Stomach (tissue), 9 donors: ENCODE data around the gene EMP3. TPM values are rescaled to one million over a fixed set of nuclear protein-coding genes. Genes with fewer than 3 reads are reported as not detected.
A peak's percentile ranks its signal among the peaks of the same experiment; 100 is the strongest.

Source experiments
- DNase-seq, 2 donors: peaks; one replicate each; pipeline versions ENCODE4 v3.0.0 to v3.0.0-alpha.2; 2013 to 2019
- H3K27ac ChIP-seq, 5 donors: fragments of 200-600 bp in 4 of 5; sonication (generic) in 4 of 5; one replicate each; pipeline ENCODE4 v1.5.1; 2013 to 2019; ENCODE audit warnings: mild to moderate bottlenecking in 1 of 5, moderate library complexity in 1 of 5
- H3K27me3 ChIP-seq, 3 donors: fragments of 200-600 bp; sonication (generic); one replicate each; pipeline ENCODE4 v1.5.1; 2017 to 2019; ENCODE audit warnings: mixed run types in 1 of 3
- H3K36me3 ChIP-seq, 4 donors: fragments of 200-600 bp; sonication (generic); 1 replicate in 3 of 4; 2 replicates in 1 of 4; pipeline ENCODE4 v1.5.1; 2016 to 2019
- H3K4me1 ChIP-seq, 4 donors: fragments of 200-600 bp; sonication (generic); one replicate each; pipeline ENCODE4 v1.5.1; 2016 to 2019
- H3K4me3 ChIP-seq, 4 donors: fragments of 200-600 bp; sonication (generic) in 3 of 4; one replicate each; pipeline ENCODE4 v1.5.1; 2016 to 2019; ENCODE audit warnings: mild to moderate bottlenecking in 1 of 4
- H3K9me3 ChIP-seq, 4 donors: fragments of 200-600 bp; sonication (generic); one replicate each; pipeline ENCODE4 v1.5.1; 2016 to 2019
- CTCF ChIP-seq, 7 experiments: fragments of 450-650 bp in 4 of 7; fragments of 200-600 bp in 3 of 7; sonication (generic) in 3 of 7; IDR thresholded peaks; one replicate each; pipeline ENCODE4 v1.5.1; 2016 to 2019; ENCODE audit warnings: antibody characterized with exemption in 7 of 7, control low read depth in 2 of 7, mild to moderate bottlenecking in 1 of 7
- EP300 ChIP-seq: sonication (generic); formaldehyde crosslinking; IDR thresholded peaks from one replicate; pipeline ENCODE4 v1.6.1; 2017; ENCODE audit warnings: antibody characterized with exemption
- POLR2A ChIP-seq, 4 donors: fragments of 450-650 bp; IDR thresholded peaks; one replicate each; pipeline ENCODE4 v1.6.1; 2016; ENCODE audit warnings: antibody characterized with exemption in 4 of 4, control low read depth in 2 of 4, mild to moderate bottlenecking in 1 of 4, moderate library complexity in 1 of 4
- POLR2AphosphoS5 ChIP-seq, 3 donors: sonication (generic); formaldehyde crosslinking; IDR thresholded peaks; one replicate each; pipeline ENCODE4 v1.6.1; 2016; ENCODE audit warnings: antibody characterized with exemption in 3 of 3
- WGBS, 5 donors: extraction: QIAGEN DNeasy Blood & Tissue Kit in 3 of 5; methylation state at CpG; one replicate each; pipeline versions ENCODE4 v1.1.5 to v1.1.7; 2013 to 2018; 5-methylcytosine and 5-hydroxymethylcytosine counted together
- intact Hi-C: fragments of 100-400 bp; cut with DNase I; formaldehyde crosslinking; loops from one replicate; pipeline ENCODE4 v1.15.1; 2023; ENCODE audit warnings: low total_unique reads
- polyA plus RNA-seq, 3 donors: library from polyadenylated mRNA; stranded (reverse); fragments of 200-250 nt; gene quantifications; one replicate each; pipeline ENCODE4 v1.2.3, GENCODE V29; 2013
- total RNA-seq, 5 donors: library from RNA; depleted of rRNA; stranded (reverse); fragments of >200 nt; gene quantifications; one replicate each; pipeline versions ENCODE4 v1.1.0 to v1.2.3, GENCODE V29; 2014 to 2016
- donor health status: healthy with polysubstance abuse.
- donor health status: Bipolar disorder and iron deficiency.
- donor health status: healthy.

EMP3 gene
- total and polyA plus RNA-seq, 8 donors, result 6.4 to 61.4 (median 44.4) TPM

- peak in 1 of 2 donors; percentile 73 for DNase-seq
- WGBS, 5 donors, result 59 to 70% (median 61%) methylated on average over 12 to 15 of the region's 15 CpGs
- intact Hi-C loops, result no loop called here
- H3K27ac ChIP-seq, result peak overlapping the region in 4 of 5 donors; percentile 89 to 94 (median 92)
- peak overlapping the region in 2 of 4 donors; percentile 46 to 49 for H3K4me3 ChIP-seq
- H3K27me3 ChIP-seq, result no peaks in the 10 kb centered on the region
- peaks cover 54 to 99% (median 74%) of the 10 kb centered on the region in 4 donors for H3K4me1 ChIP-seq
- TF ChIP-seq POLR2AphosphoS5 (IDR thresholded peaks at IDR 0.05) (no peak), POLR2A (IDR thresholded peaks at IDR 0.05) (no peak), CTCF (IDR thresholded peaks at IDR 0.05) (no peak), EP300 (no peak)
- no peaks in the 10 kb centered on the region for H3K9me3 ChIP-seq
- H3K36me3 ChIP-seq, result peaks cover 0 to 30% (median 6%) of the 10 kb centered on the region in 4 donors
Measured at GRCh38 chr19:48329167-48329891, 4.0 kb downstream of the EMP3 start.

- 7 to 31% (median 13%) methylated on average over 30 to 41 of the region's 41 CpGs for WGBS, 5 donors
- TF ChIP-seq CTCF (IDR thresholded peaks at IDR 0.05) (peak in 1 of 7 experiments; percentile 10), POLR2A (IDR thresholded peaks at IDR 0.05) (no peak), EP300 (no peak), POLR2AphosphoS5 (IDR thresholded peaks at IDR 0.05) (peak; percentile 6 to 81 (median 29))
- H3K9me3 ChIP-seq, result no peaks in the 10 kb centered on the region
- H3K27me3 ChIP-seq, result no peaks in the 10 kb centered on the region
- H3K4me3 ChIP-seq, result peak overlapping the region; percentile 46 to 57 (median 52)
- peak overlapping the region; percentile 89 to 94 (median 91) for H3K27ac ChIP-seq
- intact Hi-C loops, result no loop called here
- peak; percentile 86 to 96 for DNase-seq
- H3K36me3 ChIP-seq, result peaks cover 0 to 30% (median 6%) of the 10 kb centered on the region in 4 donors
- peaks cover 49 to 91% (median 70%) of the 10 kb centered on the region in 4 donors for H3K4me1 ChIP-seq
Measured at GRCh38 chr19:48330012-48330681, 4.8 kb downstream of the EMP3 start.

GRCh38 chr19:48332351-48332661 lies 7.0 kb downstream of the EMP3 start:
- TF ChIP-seq CTCF (IDR thresholded peaks at IDR 0.05), result no peak
- TF ChIP-seq POLR2AphosphoS5 (IDR thresholded peaks at IDR 0.05), result no peak
- TF ChIP-seq EP300, result no peak
- no peak for TF ChIP-seq POLR2A (IDR thresholded peaks at IDR 0.05)
- Histone ChIP-seq H3K36me3 (peaks cover 0 to 28% (median 6%) of the 10 kb centered on the region in 4 donors), H3K27ac (peak overlapping the region; percentile 89 to 94 (median 94)), H3K4me3 (peak overlapping the region; percentile 43 to 58 (median 51)), H3K9me3 (no peaks in the 10 kb centered on the region), H3K4me1 (peaks cover 30 to 69% (median 49%) of the 10 kb centered on the region in 4 donors), H3K27me3 (no peaks in the 10 kb centered on the region)
- intact Hi-C loops, result no loop called here
- WGBS, 5 donors, result 20 to 32% (median 24%) methylated on average over 6 of the region's 6 CpGs
- no peak for DNase-seq

GRCh38 chr19:48332662-48333466 lies 7.5 kb downstream of the EMP3 start:
- 0 to 3% (median 1%) methylated on average over 21 to 25 of the region's 25 CpGs for WGBS, 5 donors
- H3K4me3 ChIP-seq, result peak overlapping the region; percentile 43 to 58 (median 51)
- intact Hi-C loops, result no loop called here
- no peaks in the 10 kb centered on the region for H3K9me3 ChIP-seq
- peaks cover 30 to 64% (median 44%) of the 10 kb centered on the region in 4 donors for H3K4me1 ChIP-seq
- H3K27ac ChIP-seq, result peak overlapping the region; percentile 89 to 94 (median 94)
- TF ChIP-seq CTCF (IDR thresholded peaks at IDR 0.05) (no peak), EP300 (no peak), POLR2AphosphoS5 (IDR thresholded peaks at IDR 0.05) (peak; percentile 70 to 89 (median 72)), POLR2A (IDR thresholded peaks at IDR 0.05) (no peak)
- no peaks in the 10 kb centered on the region for H3K27me3 ChIP-seq
- DNase-seq, result peak; percentile 93 to 98
- H3K36me3 ChIP-seq, result peaks cover 0 to 25% (median 6%) of the 10 kb centered on the region in 4 donors
